Activated gamma-delta T cell (primary cell): ENCODE data around the gene HS2ST1.
"Not testable (repeated sequence)": the region's sequence is repeated elsewhere in the genome, so short reads cannot be mapped to it uniquely, and the experiment has no call there.

Experiments
- DNase-seq: peaks from one replicate; lab custom pipeline; 2025; lab: John Stamatoyannopoulos, UW
- total RNA-seq, 2 donors: gene quantifications; one replicate each; lab custom pipeline; 2026; lab: John Stamatoyannopoulos, UW

Gene HS2ST1
- 22.8 to 30.3 reads per million in 2 donors for total RNA-seq

- DNase-seq, result peak; percentile 92
These were observed at the start of gene HS2ST1 for GRCh38 chr1:86914601-86914997. HS2ST1 (plus strand) TSS chr1:86914635.

GRCh38 chr1:86865973-86866637, 48.3 kb upstream of the HS2ST1 start:
- DNase-seq, result no peak

- no peak for DNase-seq
These were observed 47.8 kb upstream of the HS2ST1 start for GRCh38 chr1:86866665-86867064.

GRCh38 chr1:86867278-86867677, 47.2 kb upstream of the HS2ST1 start:
- DNase-seq, result not testable (repeated sequence)

GRCh38 chr1:86868477-86868876, 46.0 kb upstream of the HS2ST1 start:
- DNase-seq, result no peak

GRCh38 chr1:86871001-86871400, 43.4 kb upstream of the HS2ST1 start:
- no peak for DNase-seq

- DNase-seq, result no peak
These were observed 42.3 kb upstream of the HS2ST1 start for GRCh38 chr1:86872086-86872485.

GRCh38 chr1:86875722-86876121, 38.7 kb upstream of the HS2ST1 start:
- DNase-seq, result no peak

GRCh38 chr1:86887479-86888162, 26.8 kb upstream of the HS2ST1 start:
- DNase-seq, result no peak

- DNase-seq, result no peak
These were observed 26.1 kb upstream of the HS2ST1 start for GRCh38 chr1:86888327-86888726.

- not testable (repeated sequence) for DNase-seq
These were observed 15.0 kb upstream of the HS2ST1 start for GRCh38 chr1:86899401-86899800.

GRCh38 chr1:86905875-86906274, 8.6 kb upstream of the HS2ST1 start:
- no peak for DNase-seq

- no peak for DNase-seq
These were observed 8.0 kb upstream of the HS2ST1 start for GRCh38 chr1:86906419-86906818.

GRCh38 chr1:86912281-86912900, 2.0 kb upstream of the HS2ST1 start:
- DNase-seq, result no peak

- DNase-seq, result no peak
These were observed 988 bp upstream of the HS2ST1 start for GRCh38 chr1:86913399-86913895.

- peak; percentile 25 for DNase-seq
These were observed 387 bp upstream of the HS2ST1 start, which contains the start of gene SELENOF for GRCh38 chr1:86913896-86914600. SELENOF (minus strand) TSS chr1:86914126; CDS start chr1:86914111, 15 bp downstream.

- peak; percentile 31 for DNase-seq
These were observed 732 bp downstream of the HS2ST1 start for GRCh38 chr1:86914998-86915736.

GRCh38 chr1:86915737-86916235, 1.4 kb downstream of the HS2ST1 start:
- no peak for DNase-seq

GRCh38 chr1:86916752-86917151, 2.3 kb downstream of the HS2ST1 start:
- no peak for DNase-seq

GRCh38 chr1:86922445-86922844, 8.0 kb downstream of the HS2ST1 start:
- DNase-seq, result no peak

GRCh38 chr1:86924324-86924960, 10.0 kb downstream of the HS2ST1 start:
- DNase-seq, result no peak
